ENCODE measurements around the gene ODAD4.

ODAD4 gene

GRCh38 chr17:41913798-41914197, 16.6 kb upstream of the ODAD4 start:
- TF ChIP-seq, protein P1, sequence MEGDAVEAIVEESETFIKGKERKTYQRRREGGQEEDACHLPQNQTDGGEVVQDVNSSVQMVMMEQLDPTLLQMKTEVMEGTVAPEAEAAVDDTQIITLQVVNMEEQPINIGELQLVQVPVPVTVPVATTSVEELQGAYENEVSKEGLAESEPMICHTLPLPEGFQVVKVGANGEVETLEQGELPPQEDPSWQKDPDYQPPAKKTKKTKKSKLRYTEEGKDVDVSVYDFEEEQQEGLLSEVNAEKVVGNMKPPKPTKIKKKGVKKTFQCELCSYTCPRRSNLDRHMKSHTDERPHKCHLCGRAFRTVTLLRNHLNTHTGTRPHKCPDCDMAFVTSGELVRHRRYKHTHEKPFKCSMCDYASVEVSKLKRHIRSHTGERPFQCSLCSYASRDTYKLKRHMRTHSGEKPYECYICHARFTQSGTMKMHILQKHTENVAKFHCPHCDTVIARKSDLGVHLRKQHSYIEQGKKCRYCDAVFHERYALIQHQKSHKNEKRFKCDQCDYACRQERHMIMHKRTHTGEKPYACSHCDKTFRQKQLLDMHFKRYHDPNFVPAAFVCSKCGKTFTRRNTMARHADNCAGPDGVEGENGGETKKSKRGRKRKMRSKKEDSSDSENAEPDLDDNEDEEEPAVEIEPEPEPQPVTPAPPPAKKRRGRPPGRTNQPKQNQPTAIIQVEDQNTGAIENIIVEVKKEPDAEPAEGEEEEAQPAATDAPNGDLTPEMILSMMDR (IDR thresholded peaks at IDR 0.05; ENCODE audit: low read depth, low read length) = no peak
- no peak for DNase-seq (ENCODE audit: extremely low read depth, low read depth)

- DNase-seq (ENCODE audit: extremely low read depth, low read depth) = no peak
- TF ChIP-seq, protein P1 (IDR thresholded peaks at IDR 0.05; ENCODE audit: low read depth, low read length) = no peak
Measured at GRCh38 chr17:41914358-41914766, 16.1 kb upstream of the ODAD4 start.

GRCh38 chr17:41915020-41915419, 15.4 kb upstream of the ODAD4 start:
- TF ChIP-seq, protein P1 (IDR thresholded peaks at IDR 0.05; ENCODE audit: low read depth, low read length) = no peak
- DNase-seq (ENCODE audit: extremely low read depth, low read depth) = no peak

- TF ChIP-seq, protein P1 (IDR thresholded peaks at IDR 0.05; ENCODE audit: low read depth, low read length) = no peak
- no peak for DNase-seq (ENCODE audit: extremely low read depth, low read depth)
Measured at GRCh38 chr17:41915566-41915965, 14.9 kb upstream of the ODAD4 start.

DNA sequence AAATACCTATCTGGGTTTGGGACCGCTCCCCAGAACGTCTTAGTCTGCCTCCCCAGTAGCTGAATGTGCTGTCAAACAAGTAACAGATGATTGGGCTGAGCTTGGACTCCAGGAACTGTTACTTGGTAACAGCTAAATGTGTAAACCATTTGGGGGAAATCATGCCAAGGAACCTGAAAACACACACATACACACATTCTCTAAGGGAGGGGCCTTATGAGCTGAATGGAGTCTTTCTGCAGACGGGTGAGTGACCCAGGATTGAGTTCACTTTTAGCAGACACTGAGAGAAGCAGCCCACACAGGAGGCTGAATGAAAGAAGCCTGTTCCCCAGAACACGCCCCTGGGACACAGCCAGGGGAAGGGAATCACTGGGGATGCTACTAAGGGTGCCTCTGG, 13.2 kb upstream of the ODAD4 start:
- DNase-seq (ENCODE audit: extremely low read depth, low read depth) = peak; percentile 49

GRCh38 chr17:41917679-41918313, 12.6 kb upstream of the ODAD4 start:
- DNase-seq (ENCODE audit: extremely low read depth, low read depth) = no peak
- TF ChIP-seq, protein P1 (IDR thresholded peaks at IDR 0.05; ENCODE audit: low read depth, low read length) = no peak

More for the DNA sequence above, 13.2 kb upstream of the ODAD4 start:
- TF ChIP-seq, protein P1 (IDR thresholded peaks at IDR 0.05; ENCODE audit: low read depth, low read length) = no peak

DNA sequence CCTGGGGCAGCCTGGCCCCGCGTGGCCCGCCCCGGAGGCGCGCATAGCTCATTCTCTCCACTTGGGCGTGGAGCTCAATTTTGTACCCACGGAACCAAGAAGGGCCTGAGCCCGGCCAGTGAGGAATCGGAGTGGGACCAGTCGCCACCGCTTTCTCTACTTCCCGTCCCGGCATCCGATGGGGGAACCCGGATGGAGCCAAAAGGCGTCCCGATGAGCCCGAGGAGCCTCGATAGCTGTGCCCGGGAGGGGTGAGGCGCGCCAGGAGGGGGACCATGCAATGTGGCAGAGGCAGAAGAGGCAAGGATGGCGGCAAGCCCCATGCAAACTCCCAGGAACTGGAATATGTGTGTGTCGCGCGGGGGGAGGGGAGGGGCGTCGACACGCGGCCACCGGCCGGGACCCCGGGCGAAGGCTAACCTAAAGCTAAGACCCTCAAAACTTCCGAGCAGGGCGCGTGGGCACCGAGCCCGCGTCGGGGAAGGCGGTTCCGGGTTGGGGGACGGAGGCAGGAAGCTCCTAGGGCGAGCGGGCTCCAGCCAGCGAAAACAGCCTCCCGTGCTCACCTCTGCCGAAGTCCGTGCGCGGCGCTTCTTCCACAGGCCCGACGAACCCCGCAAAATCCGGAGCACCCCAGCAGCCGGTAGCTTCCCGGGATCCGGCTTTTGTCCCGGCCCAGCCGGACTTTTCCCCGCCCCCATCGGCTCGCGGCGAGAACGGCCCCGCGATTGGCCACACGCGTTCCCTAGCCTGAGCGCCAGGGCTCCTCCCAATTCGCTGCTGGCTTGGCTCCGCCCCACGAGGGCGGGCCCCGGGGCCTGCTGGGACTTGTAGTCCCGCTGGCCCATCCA, 11.9 kb upstream of the ODAD4 start, which contains the start of gene ACLY:
Gene ACLY (minus strand): TSS at position 638 of the 851 bp plus-strand sequence. CDS start 5,078 bp downstream, outside the sequence.
- peak; percentile 90 for DNase-seq (ENCODE audit: extremely low read depth, low read depth)
- TF ChIP-seq, protein P1 (IDR thresholded peaks at IDR 0.05; ENCODE audit: low read depth, low read length) = no peak
